Cardiac muscle cell (in vitro differentiated cells and primary cell): ENCODE results near the gene ACTR1A. TPM values are rescaled to one million over a fixed set of nuclear protein-coding genes. Genes with fewer than 3 reads are reported as not detected.

Experiments used
- DNase-seq, 2 donors: peaks; one replicate each; pipeline versions ENCODE4 v3.0.0 to v3.0.0-alpha.2; 2010 to 2017; ENCODE audit warnings: low read depth in 1 of 2, low spot score in 1 of 2
- H3K27ac ChIP-seq: fragments of 200-600 bp; sonication (generic); 2 replicates; pipeline ENCODE4 v1.5.1; 2016
- H3K27me3 ChIP-seq: fragments of 200-600 bp; sonication (generic); 2 replicates; pipeline ENCODE4 v1.6.0; 2016; ENCODE audit warnings: control low read depth
- H3K36me3 ChIP-seq: fragments of 200-600 bp; sonication (generic); 2 replicates; pipeline ENCODE4 v1.5.1; 2016; ENCODE audit warnings: control low read depth
- H3K4me1 ChIP-seq: fragments of 200-600 bp; sonication (generic); 2 replicates; pipeline ENCODE4 v1.8.1; 2017; ENCODE audit warnings: low read depth, mild to moderate bottlenecking, mixed run types
- H3K4me3 ChIP-seq: fragments of 200-600 bp; sonication (generic); 2 replicates; pipeline ENCODE4 v1.5.1; 2016; ENCODE audit warnings: mild to moderate bottlenecking
- H3K9me3 ChIP-seq: fragments of 200-600 bp; sonication (generic); 2 replicates; pipeline ENCODE4 v1.5.1; 2017; ENCODE audit warnings: low read depth, mild to moderate bottlenecking, control low read depth
- polyA plus RNA-seq: library from polyadenylated mRNA; unstranded; fragments of >200 nt; fragmentation: Nextera tagmentation; extraction: Ambion mirVana; gene quantifications from 2 replicates; pipeline ENCODE4 v1.2.1, GENCODE V29; 2016
- total RNA-seq: library from RNA; depleted of rRNA; stranded (reverse); fragments of >200 nt; gene quantifications from 2 replicates; pipeline ENCODE4 v1.2.3, GENCODE V29; 2016
- TF ChIP-seq, protein P1 (sequence below): IDR thresholded peaks from 2 replicates; pipeline ENCODE4 v1.5.1; 2012; ENCODE audit warnings: low read depth, mild to moderate bottlenecking, low read length

ACTR1A gene
- total and polyA plus RNA-seq, 2 experiments from 2014 or later = 135 to 165 TPM

- no peak for DNase-seq
- Histone ChIP-seq H3K9me3 (no peaks in the 10 kb centered on the region), H3K4me1 (no peaks in the 10 kb centered on the region), H3K4me3 (no peak overlapping the region), H3K36me3 (peaks cover 14% of the 10 kb centered on the region), H3K27ac (no peak overlapping the region), H3K27me3 (no peaks in the 10 kb centered on the region)
- TF ChIP-seq, protein P1, sequence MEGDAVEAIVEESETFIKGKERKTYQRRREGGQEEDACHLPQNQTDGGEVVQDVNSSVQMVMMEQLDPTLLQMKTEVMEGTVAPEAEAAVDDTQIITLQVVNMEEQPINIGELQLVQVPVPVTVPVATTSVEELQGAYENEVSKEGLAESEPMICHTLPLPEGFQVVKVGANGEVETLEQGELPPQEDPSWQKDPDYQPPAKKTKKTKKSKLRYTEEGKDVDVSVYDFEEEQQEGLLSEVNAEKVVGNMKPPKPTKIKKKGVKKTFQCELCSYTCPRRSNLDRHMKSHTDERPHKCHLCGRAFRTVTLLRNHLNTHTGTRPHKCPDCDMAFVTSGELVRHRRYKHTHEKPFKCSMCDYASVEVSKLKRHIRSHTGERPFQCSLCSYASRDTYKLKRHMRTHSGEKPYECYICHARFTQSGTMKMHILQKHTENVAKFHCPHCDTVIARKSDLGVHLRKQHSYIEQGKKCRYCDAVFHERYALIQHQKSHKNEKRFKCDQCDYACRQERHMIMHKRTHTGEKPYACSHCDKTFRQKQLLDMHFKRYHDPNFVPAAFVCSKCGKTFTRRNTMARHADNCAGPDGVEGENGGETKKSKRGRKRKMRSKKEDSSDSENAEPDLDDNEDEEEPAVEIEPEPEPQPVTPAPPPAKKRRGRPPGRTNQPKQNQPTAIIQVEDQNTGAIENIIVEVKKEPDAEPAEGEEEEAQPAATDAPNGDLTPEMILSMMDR = no peak
These were observed 12.2 kb upstream of the ACTR1A start for GRCh38 chr10:102514487-102515311.

- no peaks in the 10 kb centered on the region for H3K27me3 ChIP-seq
- H3K27ac ChIP-seq = no peak overlapping the region
- H3K4me3 ChIP-seq = no peak overlapping the region
- peaks cover 11% of the 10 kb centered on the region for H3K4me1 ChIP-seq
- DNase-seq = no peak
- no peaks in the 10 kb centered on the region for H3K9me3 ChIP-seq
- peaks cover 21% of the 10 kb centered on the region for H3K36me3 ChIP-seq
- TF ChIP-seq, protein P1 = no peak
These were observed 9.2 kb upstream of the ACTR1A start for GRCh38 chr10:102511583-102512274.

DNA sequence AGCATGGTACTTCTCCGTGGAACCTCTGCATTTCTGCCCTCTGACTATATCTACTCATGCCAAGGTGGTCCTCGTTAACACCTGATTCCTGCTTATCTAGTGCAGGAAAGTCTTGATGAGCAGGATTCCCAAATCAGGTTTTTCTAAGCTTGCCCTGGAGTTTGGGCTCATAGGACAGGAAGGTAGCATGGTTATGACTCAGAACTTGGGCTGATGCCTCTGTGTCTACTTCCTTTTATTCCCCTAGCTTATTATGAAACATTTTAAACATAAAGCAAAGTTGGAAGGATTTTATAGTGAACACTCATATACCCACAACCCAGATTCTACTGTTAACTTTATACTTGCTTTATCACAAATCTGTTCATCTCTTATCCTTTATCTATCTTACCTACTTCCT is 6.9 kb upstream of the ACTR1A start:
- DNase-seq = peak in 1 of 2 donors; percentile 67
- no peaks in the 10 kb centered on the region for H3K9me3 ChIP-seq
- peaks cover 21% of the 10 kb centered on the region for H3K36me3 ChIP-seq
- no peak overlapping the region for H3K27ac ChIP-seq
- no peaks in the 10 kb centered on the region for H3K27me3 ChIP-seq
- peaks cover 18% of the 10 kb centered on the region for H3K4me1 ChIP-seq
- TF ChIP-seq, protein P1 = no peak
- H3K4me3 ChIP-seq = no peak overlapping the region

- no peaks in the 10 kb centered on the region for H3K9me3 ChIP-seq
- no peaks in the 10 kb centered on the region for H3K27me3 ChIP-seq
- no peak overlapping the region for H3K4me3 ChIP-seq
- no peak overlapping the region for H3K27ac ChIP-seq
- peaks cover 21% of the 10 kb centered on the region for H3K36me3 ChIP-seq
- TF ChIP-seq, protein P1 = no peak
- DNase-seq = no peak
- H3K4me1 ChIP-seq = peaks cover 18% of the 10 kb centered on the region
These were observed 6.0 kb upstream of the ACTR1A start for GRCh38 chr10:102508506-102508905.

- H3K36me3 ChIP-seq = peaks cover 19% of the 10 kb centered on the region
- H3K4me3 ChIP-seq = no peak overlapping the region
- TF ChIP-seq, protein P1 = no peak
- peaks cover 18% of the 10 kb centered on the region for H3K4me1 ChIP-seq
- no peaks in the 10 kb centered on the region for H3K27me3 ChIP-seq
- no peak for DNase-seq
- H3K27ac ChIP-seq = peak overlapping the region; percentile 37
- no peaks in the 10 kb centered on the region for H3K9me3 ChIP-seq
These were observed 5.0 kb upstream of the ACTR1A start for GRCh38 chr10:102507521-102507920.
